Suprapubic skin (tissue), 4 donors: ENCODE measurements around the gene SMDT1.

Experiments
- EP300 ChIP-seq: sonication (generic); formaldehyde crosslinking; IDR thresholded peaks from one replicate; pipeline ENCODE4 v1.6.1; 2017; ENCODE audit warnings: antibody characterized with exemption
- POLR2A ChIP-seq, 2 donors: fragments of 450-650 bp; IDR thresholded peaks; one replicate each; pipeline ENCODE4 v1.6.1; 2017; ENCODE audit warnings: antibody characterized with exemption in 2 of 2, mild to moderate bottlenecking in 2 of 2, moderate library complexity in 2 of 2
- POLR2AphosphoS5 ChIP-seq, 3 donors: sonication (generic); formaldehyde crosslinking; IDR thresholded peaks; one replicate each; pipeline ENCODE4 v1.6.1; 2017; ENCODE audit warnings: antibody characterized with exemption in 3 of 3
- TF ChIP-seq, protein P1 (sequence below), 2 donors: fragments of 200-600 bp in 1 of 2; fragments of 450-650 bp in 1 of 2; sonication (generic) in 1 of 2; IDR thresholded peaks; one replicate each; pipeline ENCODE4 v1.5.1; 2016 to 2019; ENCODE audit warnings: antibody characterized with exemption in 2 of 2, mild to moderate bottlenecking in 1 of 2, moderate library complexity in 1 of 2

DNA sequence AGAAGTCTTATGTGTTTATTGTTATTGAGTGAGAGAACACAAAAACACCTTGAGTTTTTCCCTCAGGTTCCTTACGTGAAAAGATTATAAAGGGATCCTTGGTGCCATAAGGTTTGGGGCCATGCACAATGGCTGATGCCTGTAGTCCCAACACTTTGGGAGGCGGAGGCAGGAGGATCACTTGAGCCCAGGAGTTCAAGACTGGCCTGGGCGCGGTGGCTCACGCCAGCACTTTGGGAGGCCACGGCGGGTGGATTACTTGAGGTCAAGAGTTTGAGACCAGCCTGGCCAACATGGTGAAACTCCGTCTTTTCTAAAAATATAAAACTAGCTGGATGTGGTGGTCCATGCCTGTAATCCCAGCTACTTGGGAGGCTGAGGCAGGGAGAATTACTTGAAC, 5.4 kb downstream of the SMDT1 start:
- TF ChIP-seq, protein P1, sequence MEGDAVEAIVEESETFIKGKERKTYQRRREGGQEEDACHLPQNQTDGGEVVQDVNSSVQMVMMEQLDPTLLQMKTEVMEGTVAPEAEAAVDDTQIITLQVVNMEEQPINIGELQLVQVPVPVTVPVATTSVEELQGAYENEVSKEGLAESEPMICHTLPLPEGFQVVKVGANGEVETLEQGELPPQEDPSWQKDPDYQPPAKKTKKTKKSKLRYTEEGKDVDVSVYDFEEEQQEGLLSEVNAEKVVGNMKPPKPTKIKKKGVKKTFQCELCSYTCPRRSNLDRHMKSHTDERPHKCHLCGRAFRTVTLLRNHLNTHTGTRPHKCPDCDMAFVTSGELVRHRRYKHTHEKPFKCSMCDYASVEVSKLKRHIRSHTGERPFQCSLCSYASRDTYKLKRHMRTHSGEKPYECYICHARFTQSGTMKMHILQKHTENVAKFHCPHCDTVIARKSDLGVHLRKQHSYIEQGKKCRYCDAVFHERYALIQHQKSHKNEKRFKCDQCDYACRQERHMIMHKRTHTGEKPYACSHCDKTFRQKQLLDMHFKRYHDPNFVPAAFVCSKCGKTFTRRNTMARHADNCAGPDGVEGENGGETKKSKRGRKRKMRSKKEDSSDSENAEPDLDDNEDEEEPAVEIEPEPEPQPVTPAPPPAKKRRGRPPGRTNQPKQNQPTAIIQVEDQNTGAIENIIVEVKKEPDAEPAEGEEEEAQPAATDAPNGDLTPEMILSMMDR (IDR thresholded peaks at IDR 0.05): no peak
- no peak for TF ChIP-seq POLR2A (IDR thresholded peaks at IDR 0.05)
- no peak for TF ChIP-seq EP300
- no peak for TF ChIP-seq POLR2AphosphoS5 (IDR thresholded peaks at IDR 0.05)
